HG03565 (cell line): Measurements from ENCODE around the gene ATRNL1.
A peak's percentile ranks its signal among the peaks of the same experiment; 100 is the strongest.

Source experiments
- ATAC-seq: cut with Tn5 transposase; IDR thresholded peaks from one replicate; pipeline ENCODE4 v1.9.1; 2021; ENCODE audit warnings: mild to moderate bottlenecking, moderate library complexity; ENCODE audit not compliant: unreplicated experiment

Gene ATRNL1

GRCh38 chr10:115566867-115567266, 473.7 kb downstream of the ATRNL1 start:
- ATAC-seq, result no peak

- ATAC-seq, result no peak
Measured at GRCh38 chr10:115572740-115573455, 479.7 kb downstream of the ATRNL1 start.

- ATAC-seq, result no peak
Measured at GRCh38 chr10:115580239-115580638, 487.1 kb downstream of the ATRNL1 start.

- no peak for ATAC-seq
Measured at GRCh38 chr10:115593060-115593459, 499.9 kb downstream of the ATRNL1 start.

GRCh38 chr10:115604627-115605026, 511.5 kb downstream of the ATRNL1 start:
- ATAC-seq, result no peak

GRCh38 chr10:115606086-115606485, 512.9 kb downstream of the ATRNL1 start:
- ATAC-seq, result no peak

GRCh38 chr10:115606741-115607140, 513.6 kb downstream of the ATRNL1 start:
- no peak for ATAC-seq

- ATAC-seq, result no peak
Measured at GRCh38 chr10:115624448-115624847, 531.3 kb downstream of the ATRNL1 start.

- ATAC-seq, result no peak
Measured at GRCh38 chr10:115628616-115629015, 535.5 kb downstream of the ATRNL1 start.

GRCh38 chr10:115638246-115638645, 545.1 kb downstream of the ATRNL1 start:
- no peak for ATAC-seq

GRCh38 chr10:115649217-115649616, 556.1 kb downstream of the ATRNL1 start:
- ATAC-seq, result no peak

- ATAC-seq, result no peak
Measured at GRCh38 chr10:115653473-115653872, 560.3 kb downstream of the ATRNL1 start.

GRCh38 chr10:115654961-115655360, 561.8 kb downstream of the ATRNL1 start:
- ATAC-seq, result no peak

GRCh38 chr10:115657161-115657860, 564.1 kb downstream of the ATRNL1 start:
- ATAC-seq, result no peak

- no peak for ATAC-seq
Measured at GRCh38 chr10:115659616-115660015, 566.5 kb downstream of the ATRNL1 start.

- ATAC-seq, result no peak
Measured at GRCh38 chr10:115660391-115660790, 567.2 kb downstream of the ATRNL1 start.

GRCh38 chr10:115662422-115662821, 569.3 kb downstream of the ATRNL1 start:
- no peak for ATAC-seq

- ATAC-seq, result no peak
Measured at GRCh38 chr10:115665549-115665948, 572.4 kb downstream of the ATRNL1 start.

- no peak for ATAC-seq
Measured at GRCh38 chr10:115674496-115674895, 581.3 kb downstream of the ATRNL1 start.

- no peak for ATAC-seq
Measured at GRCh38 chr10:115696747-115697146, 603.6 kb downstream of the ATRNL1 start.

- no peak for ATAC-seq
Measured at GRCh38 chr10:115706026-115706425, 612.9 kb downstream of the ATRNL1 start.

GRCh38 chr10:115706488-115707076, 613.4 kb downstream of the ATRNL1 start:
- peak; percentile 39 for ATAC-seq
